HG03097 (cell line): ENCODE measurements around the gene ETS1.

ENCODE experiments used
- ATAC-seq: cut with Tn5 transposase; IDR thresholded peaks from one replicate; pipeline ENCODE4 v1.9.1; 2021; ENCODE audit not compliant: unreplicated experiment, low FRiP score

Gene ETS1

DNA sequence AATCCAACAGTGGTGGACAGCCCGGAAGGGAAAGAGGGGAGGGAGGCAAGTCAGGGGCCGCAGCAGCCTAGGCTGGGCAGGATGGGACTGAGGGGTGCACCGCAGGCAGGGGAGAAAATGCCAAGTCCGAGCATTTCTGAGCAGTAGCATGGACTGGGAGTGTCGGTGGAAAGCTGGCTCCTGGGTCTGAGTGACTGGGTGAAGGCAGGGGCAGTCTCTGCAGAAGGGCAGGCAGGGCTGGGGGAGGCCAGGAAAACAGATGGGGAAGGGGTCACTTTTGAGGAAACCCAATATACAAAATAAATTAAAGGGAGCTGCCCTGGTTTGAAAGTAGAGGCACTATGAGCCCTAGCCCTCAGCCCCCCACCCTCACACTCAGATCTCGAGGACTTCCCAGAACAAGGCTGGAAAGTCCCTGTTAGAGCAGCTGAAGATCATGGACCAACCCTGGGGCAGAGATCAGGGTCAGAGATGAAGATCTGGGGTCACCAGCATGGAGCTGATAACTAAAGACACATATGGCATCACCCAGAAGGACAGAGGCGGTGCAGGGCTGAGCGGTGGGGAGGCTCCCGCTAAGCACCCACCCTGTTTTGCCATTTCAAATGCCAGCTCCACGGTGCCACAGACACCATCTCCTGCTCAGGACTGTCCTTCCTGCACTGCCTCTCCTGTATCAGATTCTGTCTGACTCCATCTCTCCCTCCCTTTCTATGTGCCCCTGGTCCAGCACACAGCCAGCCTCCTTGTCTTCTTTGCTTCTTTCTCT is 32.4 kb upstream of the ETS1 start:
- ATAC-seq: no peak

DNA sequence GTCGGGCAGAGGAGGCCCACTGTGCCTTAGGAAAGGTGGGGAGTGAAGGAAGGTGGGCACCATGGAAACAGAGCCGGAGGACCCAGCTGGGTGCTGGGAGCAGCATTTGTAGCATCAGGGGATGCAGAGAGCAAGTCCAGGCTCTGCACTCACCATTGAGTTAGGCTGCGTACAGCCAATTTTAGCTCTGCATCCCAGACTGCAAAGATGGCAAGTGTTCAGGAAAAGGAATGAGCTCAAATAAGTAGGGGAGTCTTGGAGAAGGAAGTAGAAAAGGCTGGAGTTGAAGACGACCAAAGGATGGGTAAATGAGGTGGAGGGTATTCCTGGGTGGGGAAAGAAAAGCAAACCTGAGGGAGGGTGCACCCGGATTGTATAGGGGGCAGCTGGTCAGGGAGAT is 31.6 kb upstream of the ETS1 start:
- ATAC-seq: no peak

DNA sequence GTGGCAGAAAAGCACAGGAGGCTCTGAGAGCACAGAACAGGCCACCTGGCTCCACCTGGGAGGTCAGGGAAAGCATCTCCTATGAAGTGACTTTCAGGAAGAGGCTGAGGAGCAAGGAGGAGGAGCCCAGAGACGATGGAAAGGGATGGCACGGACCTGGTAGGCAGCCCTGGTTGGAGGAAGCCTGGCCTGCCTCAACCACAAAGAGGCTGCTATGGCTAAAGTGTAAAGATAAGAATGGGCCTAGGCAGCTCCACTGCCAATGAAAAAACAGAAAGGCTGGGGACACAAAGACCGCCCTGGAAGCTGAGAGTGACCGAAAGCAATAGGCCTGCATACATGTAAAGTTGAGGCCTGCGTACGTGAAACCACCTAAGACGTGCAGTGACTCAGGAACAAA is 31.2 kb upstream of the ETS1 start:
- ATAC-seq: no peak

DNA sequence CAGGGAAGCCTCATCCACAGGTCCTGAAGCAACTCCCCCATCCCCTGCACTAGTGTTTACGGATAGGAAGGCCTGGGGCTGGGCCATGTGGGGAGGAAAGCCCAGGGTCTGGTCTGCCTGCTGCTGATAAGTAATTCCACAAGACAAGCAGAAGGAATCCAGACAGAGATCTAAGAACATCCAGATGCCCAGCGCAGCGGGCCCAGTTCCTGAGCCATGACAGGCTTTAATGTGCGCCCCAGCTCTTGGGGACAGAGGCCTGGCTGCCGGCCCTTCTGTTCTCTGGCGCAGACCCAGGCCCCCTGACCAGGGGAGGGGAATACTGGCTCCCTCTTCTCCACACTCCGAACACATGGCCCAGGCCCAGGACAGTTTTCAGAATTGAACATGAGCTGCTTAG is 28.8 kb upstream of the ETS1 start:
- no peak for ATAC-seq

DNA sequence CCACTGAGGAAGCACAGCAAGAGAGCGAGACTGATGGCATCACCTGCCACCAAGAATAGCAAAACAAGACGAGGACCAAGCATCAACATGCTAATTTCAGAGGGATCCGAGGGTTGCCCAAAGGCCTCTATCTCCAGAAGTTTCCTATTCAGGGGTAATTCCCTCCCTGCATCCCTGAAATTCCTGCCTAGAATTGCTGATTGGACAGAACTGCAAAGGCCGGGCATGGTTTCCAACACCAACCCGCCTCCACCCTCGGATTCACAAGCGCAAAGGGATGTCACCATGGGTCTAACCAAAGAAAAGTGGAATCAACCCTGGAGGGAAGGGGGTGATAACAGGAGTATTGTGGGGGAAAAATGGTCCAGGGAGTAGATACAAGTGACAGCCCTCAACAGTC is 28.3 kb upstream of the ETS1 start:
- no peak for ATAC-seq

DNA sequence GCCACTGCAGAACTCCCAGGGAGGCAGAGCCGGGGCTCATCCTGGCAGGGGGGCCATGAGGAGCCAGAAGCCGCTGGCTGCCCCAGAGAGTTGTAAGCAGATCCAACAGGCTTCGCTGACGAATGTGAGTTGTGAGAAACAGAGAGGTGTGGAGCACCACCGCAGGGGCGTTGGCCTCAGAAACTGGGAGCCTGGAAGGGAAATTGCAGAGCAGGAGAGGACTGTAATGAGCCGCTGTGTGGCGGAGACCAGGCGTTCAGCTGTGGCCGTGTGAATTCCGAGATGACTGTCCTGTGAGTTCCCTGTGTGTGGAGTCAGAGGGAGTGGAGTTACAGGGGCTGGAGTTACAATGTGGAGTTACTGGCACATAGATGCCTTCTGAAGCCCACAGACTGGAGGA is 27.7 kb upstream of the ETS1 start:
- ATAC-seq: no peak

DNA sequence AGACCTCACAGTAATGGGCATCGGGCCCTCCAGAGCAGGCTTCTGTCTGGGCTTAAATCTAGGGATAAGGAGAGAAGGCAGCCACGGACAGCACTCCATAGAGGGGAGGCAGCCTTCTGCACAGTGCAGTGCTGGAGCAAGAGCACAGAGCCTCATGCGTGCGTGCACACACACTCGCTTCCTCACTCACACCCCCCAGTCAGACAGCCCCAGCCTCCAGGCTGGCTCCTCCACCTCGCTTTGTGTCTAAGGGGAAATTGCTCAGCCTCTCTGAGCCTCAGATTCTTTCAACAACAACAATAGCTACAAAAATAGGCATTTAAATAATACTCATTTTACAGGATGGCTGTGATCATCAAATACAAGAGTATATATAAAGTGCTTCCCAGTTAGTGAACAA is 26.7 kb upstream of the ETS1 start:
- no peak for ATAC-seq

DNA sequence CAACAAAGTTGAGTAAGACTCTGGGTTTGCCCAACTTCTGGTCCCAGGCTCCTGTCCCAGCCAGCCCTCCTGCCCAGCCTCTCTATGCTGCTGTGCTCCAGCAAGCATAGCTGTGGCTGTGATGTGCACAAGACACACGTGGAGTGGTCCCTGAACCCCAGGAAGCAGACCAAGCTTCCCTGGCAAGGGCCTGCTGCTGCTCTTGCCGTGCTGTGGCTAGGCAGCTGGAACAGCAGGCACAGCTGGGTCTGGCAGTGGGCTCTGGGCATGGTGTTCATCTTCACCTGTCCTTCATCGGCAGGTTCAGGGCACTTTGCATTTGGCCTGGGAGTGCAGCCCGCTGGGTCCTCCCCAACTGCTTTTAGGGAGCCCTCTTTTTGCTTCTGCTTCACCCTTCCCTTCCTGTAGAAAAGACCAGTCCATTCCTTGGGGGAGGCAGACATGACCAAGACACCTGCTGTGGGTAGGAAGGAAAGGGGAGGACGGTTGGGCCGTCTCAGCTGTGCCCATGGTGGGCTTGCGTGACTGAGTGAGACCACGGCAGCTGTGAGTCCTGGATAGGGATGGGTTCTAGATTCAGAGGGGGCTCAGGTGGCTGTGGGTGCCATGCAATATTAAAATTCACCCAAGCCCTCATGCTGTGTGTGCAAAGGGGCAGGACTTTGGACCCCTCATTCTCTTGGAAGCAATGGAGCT is 26.1 kb upstream of the ETS1 start:
- no peak for ATAC-seq

DNA sequence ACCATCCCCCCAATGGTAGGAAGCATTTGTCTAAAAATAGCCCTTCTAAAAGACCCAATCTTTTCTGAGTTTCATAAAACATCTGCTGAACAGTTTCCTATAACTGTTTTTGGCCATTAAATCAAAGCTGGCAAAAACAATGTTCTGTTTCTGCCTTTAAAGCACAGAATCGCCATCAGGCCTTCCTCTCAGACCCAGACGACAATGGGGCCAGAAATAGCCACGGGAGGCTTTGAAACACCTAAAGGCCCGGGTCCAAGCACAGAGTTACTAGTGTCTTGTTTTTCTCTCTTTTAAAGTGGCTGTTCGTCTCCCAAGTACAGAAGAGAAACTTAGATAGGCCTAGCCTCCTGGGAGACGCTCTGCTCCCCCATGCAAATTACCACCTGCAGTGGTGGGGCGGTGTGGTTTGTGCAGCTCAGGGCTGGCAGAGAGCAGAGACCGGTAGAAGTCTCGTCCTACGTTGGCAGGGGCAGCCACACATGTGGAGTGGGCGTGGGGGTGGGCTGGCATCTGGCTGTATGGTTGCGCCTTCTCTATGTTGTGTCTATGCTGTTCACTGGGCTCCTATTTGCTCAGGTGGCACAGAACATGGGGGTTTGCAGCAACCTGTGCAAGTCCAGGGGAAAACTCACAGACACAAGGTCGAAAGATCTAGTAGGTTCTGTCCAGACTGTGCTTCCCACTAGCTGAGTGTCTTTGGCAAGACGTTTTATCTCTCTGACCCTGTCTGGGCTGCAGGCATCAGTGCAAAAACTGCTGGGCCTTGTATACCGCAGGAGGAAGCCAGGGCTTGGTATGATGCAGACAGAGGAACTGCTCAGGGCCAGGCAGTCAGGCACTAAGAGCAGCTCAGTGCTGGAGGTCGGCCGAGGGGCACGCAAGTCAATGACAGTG is 23.6 kb upstream of the ETS1 start:
- ATAC-seq: peak; percentile 94

DNA sequence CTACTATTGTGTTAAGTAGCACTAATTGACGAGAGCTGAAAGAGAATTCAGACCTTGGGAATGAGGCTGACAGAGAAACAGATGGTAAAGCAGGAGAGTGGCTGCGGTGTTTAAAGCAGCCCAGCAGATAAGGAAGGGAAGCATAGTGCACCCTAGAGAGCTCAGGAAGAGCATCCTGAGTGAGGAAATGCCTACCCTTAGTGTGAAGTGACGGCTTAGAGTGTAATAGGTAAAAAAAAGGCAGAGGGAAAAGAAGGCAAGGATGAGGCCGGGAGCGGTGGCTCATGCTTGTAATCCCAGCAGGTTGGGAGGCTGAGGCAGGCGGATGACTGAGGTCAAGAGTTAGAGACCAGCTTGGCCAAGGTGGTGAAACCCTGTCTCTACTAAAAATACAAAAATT is 22.4 kb upstream of the ETS1 start:
- no peak for ATAC-seq

DNA sequence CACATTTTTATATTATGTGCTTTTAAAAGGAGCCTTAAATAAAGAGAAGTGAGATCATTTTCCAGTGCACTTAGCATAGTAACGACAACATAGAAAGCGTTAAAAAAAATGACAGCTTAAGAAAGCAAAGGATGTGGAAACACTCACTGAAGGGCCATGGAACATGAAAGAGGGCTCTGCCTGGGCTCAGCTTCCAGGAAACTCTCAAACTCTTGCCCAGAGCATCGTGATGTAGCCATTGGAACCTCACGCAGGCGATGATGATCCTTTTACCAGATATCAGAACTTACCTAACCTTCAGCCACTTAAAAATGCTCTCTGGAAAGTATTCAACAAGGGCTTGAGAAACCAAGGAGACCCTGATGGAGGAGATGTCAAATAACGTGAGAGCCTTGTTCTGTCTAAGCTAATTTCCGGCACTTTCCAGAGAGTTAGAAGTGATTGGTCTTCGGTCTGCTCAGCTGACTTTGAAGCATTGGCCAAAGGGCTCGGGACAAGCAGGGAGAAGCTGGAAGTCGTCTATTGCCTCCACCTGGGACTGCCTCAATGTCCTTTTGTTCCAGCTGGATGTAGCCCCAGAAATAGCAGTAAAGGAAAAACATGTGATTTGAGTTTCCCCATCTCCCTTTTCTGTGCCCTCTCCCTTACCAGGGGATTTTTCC is 21.5 kb upstream of the ETS1 start:
- no peak for ATAC-seq

DNA sequence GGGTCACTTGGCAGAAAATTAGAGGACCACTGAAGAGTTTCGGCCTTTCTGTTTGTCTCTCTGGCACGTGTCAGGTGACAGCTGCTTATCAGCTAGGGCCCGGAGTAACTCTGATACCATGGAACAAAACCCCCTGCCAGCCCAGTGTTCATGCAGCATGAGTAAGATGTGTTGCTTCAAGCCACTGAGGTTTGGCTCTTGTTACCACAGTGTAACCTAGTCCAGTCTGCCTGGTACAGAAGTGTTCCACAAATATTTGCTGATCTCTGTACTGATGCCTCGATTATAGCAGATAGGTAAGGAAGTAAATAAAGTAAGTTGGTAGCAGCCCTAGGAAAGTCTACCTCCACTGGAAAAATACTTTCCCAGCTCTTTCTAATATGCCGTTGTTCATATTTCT is 20.5 kb upstream of the ETS1 start:
- ATAC-seq: no peak

DNA sequence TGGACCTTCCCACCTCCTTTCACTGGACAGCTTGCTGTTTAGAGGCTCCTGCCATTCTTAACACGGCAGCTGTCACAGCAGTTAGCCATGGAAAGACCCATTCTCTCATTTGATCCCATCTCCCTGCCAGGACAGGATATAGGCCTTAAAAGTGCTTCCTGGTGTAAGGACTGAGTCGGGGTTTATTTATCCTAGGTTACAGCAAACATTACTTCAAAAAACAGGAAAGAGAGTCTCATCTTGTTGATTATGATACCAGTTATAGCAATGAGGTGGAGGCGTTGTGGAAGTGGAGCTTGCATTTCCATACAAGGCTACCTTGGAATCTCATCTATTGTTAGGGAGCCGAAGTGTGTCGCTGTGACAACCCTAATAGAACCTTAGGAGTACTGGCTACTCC is 17.4 kb upstream of the ETS1 start:
- no peak for ATAC-seq

DNA sequence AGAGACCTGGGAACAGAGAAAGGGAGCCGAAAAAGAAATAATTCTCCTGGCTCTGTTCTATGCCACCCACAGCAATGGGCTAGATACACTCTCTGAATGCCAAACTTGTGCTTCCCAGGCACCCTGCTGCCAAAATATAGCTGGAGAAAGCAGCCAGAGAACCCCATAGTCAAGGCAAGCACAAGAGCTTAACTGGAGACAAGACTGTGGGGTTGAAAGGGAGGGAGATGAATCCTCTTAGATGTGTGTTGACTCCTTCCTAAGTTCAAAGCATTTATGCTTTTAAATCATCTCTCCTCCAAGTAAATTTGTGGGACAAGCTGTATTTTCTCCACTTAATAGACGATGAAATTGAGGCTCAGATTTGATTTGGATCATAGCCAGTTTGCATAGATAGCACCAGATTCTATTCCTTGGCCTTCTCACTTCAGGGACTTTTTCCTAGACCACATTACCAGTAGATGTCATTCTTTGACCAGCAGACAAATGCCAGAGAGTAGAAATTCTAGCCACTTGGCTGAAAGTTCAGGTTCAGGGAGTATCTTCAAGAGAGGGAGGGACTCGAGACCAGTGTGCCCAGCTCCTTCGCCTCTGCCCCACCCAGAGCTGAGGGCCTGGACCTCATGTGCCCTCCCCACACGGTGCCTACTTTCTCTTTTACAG is 16.5 kb upstream of the ETS1 start:
- no peak for ATAC-seq

DNA sequence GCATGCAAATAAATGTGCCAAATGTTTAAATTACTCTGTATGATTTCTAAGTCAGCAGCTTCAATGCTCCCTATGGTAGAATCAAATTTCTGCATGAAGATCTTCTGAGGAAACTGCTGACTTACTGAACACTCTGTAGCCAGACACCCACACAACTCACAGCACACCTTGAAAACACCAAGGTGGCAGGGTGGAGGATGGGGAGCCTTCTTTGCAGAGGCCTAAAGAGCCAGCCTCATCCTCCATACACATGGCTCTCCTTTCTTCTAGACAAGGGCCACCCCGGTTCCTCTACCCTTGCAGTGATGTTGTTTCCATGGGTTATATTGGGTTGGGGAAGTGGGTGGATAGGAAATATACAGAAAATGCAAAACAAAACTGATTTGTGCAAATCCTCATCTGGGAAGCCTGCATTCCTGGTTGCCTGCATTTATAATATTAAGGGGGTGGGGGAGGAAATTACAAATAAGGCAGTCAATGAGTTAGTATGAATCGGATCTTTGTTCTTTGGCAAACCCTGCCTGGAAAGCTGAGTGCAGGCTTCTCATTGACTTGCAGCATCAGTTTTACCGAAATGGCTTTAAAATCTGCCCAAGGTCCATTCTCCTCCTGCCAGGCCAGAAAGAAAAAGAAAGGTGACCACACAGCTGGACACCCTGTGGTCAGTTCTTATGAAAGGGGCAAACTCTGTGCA is 15.8 kb upstream of the ETS1 start:
- no peak for ATAC-seq

DNA sequence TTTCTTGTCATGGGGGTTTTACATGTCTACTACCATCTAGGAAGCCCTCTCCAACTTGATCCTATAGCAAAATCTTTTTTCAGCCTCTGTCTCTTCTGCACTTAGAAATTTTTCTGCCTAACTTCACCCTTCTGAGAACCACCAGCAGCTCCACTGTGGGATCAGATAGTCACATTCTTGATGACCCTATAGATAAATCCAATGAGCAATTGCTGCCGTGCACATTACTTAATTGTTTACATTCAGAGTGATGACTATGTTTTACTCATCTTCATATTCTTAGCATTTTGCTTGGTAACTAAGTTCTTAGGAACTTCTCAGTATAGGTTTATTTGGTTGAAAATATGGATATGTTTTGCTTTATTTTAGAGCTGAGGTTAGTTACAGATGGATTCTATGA is 12.4 kb upstream of the ETS1 start:
- ATAC-seq: no peak

DNA sequence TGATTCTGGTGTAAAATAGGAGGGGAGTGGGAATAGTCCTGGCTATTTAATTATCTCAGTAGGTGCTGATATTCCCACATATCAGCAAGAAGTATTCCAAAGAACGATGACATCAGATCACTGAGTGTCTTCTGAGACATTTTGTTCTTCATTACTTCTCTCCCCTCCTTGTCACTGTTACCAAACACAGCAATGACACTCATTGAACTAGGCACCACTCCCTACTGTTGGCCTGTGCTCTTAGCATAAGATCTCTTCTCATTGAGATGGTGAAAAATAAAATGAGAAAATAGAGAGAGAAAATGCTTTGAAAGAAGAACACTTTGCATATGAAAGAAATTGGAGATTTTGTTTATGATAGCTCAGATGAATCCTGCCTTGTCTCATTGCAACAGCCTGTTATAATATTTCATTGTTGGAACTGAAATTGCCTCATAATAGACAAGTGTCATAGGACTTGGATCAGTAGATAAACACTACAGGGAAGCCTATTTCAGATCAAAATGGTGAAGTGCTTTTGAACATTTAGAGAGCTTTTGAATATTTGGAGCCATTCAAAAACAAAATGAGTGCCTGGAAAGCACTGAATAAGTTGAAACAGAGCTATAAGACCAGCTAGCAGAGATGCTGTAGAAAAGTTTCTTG is 11.3 kb upstream of the ETS1 start:
- ATAC-seq: no peak

DNA sequence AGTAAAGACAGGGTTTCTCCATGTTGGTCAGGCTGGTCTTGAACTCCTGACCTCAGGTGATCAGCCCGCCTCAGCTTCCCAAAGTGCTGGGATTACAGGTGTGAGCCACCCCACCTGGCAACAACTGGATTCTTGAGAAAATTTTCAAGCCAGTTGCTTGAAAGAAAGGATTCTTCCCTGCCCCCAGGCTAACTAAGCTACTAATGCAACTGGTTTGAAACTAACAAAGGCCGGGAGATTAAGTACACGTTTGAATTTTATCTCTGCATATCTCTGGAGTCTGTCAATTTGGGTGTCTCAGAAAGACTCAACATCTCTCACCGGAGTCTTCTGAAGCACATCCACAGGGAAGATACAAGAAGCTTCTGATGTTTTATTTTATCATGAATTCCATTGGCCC is 10.7 kb upstream of the ETS1 start:
- ATAC-seq: no peak

DNA sequence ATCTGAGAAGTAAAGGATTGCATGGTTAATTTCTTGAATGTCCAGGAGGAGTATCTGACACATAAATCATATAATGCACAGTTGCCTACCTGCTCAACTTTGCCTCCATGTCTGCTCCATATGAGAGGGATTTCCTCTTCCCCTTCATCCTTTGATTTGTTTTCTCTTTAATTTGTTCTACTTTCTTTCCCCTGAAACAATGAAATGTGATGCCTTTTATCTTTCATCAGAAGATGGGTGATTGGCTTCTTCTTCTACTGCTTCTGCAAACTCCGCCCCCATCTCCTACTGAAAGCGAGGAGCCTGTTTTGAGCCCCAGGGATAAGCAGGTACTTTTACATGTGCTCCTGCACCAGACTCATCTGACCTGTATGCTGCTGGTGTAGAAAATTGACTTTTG is 9.9 kb upstream of the ETS1 start:
- ATAC-seq: no peak
